Suppressor macrophage treated with lipopolysaccharide for 4 hours (primary cell): ENCODE results near the gene MYBPH.
A peak's percentile ranks its signal among the peaks of the same experiment; 100 is the strongest.

Experiments
- DNase-seq: peaks from one replicate; pipeline ENCODE4 v3.0.0-alpha.2; 2020

Gene MYBPH

DNA sequence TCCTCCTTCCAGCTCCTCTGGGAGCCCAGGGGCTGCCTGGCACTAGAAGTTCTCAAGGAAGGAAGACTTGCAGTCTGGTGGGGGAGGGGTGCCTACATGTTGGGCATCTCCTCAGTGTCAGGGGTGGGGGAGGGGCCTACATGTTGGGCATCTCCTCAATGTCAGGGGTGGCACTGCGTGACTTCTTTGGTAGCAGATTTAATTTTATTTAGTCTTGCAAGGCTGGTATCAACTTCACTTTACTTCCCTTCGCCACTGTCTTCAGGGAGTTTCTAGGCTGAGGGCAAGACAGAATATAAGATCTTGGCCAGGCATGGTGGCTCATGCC is 29.6 kb downstream of the MYBPH start:
- no peak for DNase-seq

DNA sequence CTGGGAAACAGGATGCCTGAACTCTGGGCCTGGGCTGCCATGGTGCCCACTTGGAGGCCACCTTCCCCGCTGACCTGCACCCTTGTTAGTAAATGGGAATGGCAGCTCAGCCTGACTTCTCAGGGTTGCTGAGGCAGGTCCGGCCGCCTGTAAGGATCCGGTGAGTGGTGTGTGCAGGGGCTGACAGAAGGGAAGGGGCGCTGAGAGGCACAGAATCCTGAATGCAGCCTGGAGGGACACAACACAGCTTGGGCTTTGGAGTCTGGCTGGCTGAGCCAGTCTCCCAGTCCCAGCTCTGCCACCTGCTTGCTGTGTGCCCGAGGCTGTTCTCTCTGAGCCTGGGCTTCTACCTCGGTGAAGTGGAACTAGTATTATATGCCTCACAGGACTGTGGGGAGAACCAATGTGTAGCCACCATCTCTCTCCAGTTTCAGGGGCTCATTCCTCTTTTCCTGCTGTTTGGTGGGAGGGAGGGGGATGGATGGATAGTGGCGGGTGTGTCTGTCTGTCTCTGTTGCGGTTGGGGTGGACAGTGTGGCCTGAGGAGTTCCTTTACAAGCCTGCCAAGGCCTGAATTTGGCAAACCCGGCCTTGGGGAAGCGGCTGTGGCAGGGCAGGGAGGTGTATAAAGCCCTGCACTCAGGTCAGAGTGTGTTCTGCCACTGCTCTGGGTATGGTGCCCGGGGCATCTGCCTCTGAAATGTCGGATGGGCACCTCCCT is 30.1 kb downstream of the MYBPH start:
- no peak for DNase-seq

DNA sequence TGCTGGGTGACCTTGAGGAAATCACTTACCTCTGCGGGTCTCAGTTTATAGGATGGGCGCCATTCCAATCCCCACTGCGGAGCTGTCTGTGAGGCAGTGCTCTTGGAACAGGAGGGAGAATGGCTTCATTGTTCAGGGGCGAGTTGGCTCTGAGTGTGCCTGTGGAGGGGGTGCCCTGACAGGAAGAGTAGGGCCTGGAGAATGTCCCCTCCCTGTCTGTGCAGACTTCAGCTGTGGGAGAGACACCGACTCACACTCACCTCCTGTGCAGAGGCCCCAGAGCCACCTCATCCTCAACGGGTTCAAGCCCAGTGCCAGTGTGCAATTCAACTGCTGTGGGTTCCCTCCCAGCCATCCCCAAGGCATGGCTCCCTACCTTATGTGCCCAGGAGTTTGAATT is 31.0 kb downstream of the MYBPH start:
- no peak for DNase-seq

DNA sequence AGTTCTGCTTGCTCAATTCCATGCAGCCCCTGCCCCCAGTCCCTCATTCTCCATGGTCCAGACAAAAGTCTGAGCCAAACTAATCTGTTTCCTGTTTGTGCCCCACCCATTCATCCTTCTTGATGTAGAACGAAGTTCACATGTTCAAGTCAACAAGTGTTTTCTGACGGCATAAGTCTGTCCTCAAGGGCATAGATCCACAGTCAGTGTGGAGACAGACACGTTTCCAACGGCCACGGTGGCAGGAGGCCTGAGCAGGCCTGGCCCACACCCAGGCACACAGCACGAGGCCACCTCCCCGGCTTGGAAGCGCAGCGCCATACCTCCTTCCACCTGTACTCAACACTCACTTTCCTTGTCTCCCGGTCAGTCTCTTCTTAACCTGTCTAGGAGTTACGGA is 32.0 kb downstream of the MYBPH start:
- no peak for DNase-seq

DNA sequence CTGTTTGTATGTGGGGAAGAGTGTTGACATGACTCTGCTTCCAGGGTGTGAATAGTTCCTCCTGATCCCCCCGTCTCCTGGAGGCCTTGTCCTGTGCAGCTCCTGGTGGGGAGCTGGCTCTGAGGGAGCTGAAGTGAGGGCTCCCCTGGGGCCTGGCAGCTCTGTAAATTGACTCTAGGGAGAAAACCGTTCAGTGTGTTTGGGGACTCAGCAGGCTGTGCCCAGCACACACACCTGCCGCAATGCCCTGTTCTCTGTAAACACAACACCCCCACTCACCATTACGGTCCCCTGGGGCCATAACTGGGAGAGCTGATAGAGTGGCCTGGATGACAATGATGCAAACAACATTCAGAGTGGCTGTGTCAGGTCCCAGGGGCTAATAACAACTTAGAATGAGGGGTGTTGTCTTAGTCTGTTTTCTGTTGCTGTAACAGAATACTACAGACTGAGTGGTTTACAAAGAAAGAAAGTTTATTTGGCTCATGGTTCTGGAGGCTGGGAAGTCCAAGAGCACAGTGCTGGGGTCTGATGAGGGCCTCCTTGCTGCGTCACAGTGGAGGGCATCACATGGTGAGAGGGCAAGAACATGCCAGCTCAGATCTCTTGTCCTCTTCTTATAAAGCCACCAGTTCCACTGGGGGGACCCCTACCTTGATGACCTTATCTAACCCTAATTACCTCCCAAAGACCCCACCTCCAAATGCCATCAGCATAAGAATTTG is 32.8 kb downstream of the MYBPH start:
- DNase-seq = no peak

DNA sequence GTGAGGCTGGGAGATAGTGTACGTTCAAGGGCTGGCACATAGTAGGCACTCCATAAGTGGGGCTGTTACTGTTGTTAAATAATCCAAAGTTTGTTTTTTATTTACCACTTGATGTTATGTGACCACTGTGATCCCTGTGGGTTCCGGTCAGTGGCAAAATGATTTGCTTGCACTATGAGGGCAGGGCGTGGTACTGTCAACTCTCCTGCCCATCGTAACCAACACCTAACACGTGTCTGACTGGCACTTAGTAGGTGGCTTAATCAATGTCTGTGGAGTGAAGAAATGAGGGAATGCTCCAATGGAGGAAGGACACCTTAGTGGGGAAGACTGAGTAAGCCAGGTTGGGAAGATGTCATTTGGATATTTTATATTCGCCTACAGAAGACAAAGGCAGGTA is 33.5 kb downstream of the MYBPH start:
- DNase-seq = no peak

DNA sequence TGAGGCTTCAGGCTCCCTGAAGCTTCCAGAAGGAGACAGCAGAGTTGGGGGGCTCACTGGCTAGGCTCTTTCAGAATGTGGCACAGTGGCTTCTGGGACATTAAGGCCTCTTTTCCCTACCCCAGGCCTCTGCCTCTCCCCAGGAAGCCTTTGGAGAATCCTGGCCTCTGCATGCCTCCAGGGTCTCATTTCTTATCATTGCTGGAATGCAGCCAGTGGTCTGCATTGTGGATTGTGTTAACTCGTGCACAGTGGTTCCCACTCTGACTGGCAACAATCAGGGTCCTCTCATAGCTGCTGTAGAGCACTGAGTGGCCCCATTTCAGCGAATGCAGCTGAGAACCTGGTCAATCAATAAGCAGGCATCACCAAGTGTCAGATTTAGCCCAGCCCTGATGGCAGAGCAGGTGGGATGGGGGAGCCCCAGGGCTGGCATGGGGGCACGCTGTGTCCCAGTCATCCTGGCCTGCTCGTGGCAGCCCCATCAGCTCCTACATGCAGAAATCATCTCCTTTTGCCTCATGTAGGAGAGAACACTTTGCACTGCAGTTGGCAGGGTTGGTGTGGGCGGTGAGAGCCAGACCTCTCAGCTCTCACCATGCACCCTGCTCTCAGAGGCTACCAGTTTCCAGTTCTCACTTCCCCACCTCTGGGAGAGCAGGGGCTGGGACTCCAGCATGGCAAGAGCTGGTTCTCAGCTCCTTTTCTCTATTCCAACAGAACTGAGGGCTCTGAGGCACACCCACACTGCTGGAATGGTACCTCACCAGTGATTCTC is 34.7 kb downstream of the MYBPH start:
- DNase-seq = peak; percentile 43

DNA sequence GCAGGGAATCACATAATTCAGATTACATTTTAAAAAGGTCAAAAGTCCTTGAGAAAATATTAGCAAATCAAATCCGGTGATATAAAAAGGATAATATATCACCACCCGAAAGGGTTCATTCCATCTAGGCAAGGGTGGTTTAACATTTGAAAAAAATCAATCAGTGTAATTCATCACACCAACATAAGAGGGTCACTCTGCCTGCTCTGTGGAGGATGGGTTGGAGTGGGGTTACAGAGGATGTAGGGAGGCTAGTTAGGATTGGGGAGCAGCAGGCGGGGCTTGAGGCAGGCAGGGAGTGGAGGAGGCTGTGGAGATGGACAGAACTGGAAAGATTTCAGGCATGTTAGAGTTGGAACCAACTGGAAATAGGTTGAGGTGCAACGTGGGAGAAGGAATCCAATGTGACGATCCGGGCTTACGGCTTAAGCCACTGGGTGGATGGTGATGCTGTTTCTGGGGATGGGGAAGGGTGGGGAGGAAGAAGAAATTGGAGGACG is 35.6 kb downstream of the MYBPH start:
- no peak for DNase-seq

DNA sequence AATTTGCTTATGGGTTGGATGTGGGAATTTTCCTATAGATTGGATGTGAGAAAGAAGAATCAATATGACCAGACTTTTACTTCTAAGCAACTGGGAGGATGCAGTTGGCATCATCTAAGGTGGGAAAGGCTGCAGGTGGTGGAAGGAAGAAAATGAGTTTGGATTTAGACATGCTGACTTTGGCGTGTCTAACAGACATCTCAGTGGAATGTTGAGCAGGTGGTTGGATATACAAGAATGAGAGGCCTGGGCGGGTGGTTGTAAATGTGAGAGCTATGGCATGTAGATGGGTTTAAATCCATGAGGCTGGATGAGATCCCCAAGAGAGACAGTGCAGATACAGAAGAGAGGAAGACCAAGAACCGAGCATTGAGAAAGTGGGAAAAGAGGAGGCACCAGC is 37.6 kb downstream of the MYBPH start:
- DNase-seq = no peak

DNA sequence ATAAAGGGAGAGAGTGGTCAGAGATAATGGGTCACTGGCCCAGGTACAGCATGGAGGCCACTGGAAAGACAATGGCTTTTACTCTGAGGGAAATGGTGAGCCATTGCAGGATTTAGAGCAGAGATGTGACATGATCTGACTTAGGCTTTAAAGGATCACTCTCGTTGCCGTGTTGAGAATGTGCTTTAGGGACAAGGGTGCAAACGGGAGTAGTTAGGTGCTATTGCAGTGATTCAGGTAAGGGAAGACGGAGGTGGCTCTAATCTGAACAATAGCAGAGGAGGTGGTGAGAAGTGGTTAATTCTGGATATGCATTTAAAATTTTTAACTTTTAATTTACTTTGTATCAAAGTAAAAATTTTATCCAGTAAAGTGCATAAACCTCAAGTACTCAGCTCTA is 38.3 kb downstream of the MYBPH start:
- DNase-seq = no peak

DNA sequence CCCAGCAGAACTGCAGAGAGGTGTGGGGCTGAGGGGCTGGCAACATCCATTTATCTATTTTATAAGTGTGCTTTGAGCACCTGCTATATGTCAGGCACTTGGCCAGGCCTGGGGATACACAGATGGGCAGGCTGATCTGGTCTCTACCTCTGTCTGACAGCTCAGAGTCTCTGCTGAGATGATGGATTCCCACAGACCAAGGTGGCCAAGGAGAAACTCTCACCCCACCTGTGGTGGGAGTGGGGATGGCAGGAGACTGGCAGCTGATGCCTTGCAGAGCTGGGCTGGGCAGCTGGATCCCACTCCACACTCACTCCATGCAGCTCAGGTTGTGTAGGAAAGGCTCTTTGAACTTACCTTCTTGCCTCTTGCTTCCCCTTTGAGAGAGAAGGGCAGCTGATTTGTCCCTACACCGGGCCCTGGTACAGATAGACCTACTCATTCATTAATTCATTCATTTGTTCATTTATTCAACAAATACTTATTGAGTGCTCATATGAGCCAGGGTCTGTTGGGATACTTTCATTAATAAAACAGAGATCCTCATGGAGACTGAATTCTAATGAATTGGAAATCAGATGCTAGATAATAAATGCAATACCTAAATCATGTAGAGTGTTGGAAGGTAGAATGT is 39.1 kb downstream of the MYBPH start:
- no peak for DNase-seq

DNA sequence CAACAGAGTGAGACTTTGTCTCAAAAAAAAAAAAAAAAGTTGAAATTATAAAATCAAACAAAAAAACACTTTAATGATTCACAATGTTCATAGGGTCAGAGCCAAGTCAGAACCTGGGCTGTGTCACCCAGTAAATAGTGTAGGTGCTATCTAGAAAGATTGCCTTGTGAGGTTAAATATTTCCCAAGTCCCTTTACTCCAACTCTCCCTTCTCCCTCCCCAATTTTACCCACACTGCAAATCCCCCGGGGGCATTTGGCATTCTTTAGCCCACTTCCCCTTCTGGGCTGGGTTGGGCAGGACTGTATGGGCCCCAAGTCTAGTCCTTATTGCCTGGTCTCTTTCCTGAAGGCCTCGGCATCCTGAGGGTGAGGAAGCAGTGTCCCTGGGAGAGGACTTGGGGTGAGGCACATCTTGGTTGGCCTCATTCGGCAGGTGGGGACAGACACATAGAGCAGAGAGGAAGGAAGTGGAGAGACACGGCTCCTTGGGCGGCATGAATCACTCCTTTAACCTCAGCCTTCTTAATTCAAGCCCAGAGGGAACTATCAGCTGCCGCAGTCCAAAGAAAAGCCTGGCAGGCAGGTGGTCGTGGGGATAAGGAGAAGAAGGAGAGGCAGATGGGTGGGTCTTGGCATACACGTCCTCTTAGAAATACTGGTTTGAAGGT is 39.9 kb downstream of the MYBPH start:
- DNase-seq = peak; percentile 47

DNA sequence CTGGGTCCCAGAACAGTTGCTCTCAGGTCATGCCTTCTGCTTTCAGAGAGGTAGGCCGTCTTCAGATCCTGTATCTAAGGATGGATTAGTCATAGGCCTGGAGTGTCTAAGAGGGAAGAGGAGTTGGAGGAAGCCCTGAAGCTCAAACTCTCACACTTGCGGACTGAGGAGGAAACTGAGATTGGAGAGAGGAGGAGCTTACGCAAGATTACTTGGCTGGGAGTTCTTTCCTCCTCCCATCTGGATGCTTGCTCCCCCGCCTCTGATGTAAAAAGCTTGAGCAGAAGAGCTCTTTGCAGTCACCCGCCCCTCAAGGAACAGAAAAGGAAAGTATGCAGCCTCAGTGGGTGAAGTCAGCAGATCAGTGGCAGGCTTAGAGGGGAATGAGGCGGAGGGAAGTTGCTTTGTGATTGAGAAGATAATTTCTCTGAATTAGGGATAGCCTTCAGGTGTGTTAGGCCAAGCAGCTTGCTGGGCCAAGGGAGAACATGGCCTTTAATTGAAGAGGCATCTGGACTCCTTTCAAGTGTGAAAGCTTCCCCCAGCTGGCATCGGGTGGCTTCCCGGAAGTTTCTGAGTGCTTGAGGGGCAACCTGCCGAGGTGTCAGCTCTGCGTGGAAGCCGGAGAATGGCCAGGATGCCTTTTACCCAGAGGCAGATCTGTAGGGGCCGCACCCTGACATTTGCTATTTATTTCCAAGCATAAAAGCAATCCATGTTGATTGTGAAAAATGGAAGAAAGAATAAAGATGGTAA is 41.5 kb downstream of the MYBPH start:
- DNase-seq = peak; percentile 75

DNA sequence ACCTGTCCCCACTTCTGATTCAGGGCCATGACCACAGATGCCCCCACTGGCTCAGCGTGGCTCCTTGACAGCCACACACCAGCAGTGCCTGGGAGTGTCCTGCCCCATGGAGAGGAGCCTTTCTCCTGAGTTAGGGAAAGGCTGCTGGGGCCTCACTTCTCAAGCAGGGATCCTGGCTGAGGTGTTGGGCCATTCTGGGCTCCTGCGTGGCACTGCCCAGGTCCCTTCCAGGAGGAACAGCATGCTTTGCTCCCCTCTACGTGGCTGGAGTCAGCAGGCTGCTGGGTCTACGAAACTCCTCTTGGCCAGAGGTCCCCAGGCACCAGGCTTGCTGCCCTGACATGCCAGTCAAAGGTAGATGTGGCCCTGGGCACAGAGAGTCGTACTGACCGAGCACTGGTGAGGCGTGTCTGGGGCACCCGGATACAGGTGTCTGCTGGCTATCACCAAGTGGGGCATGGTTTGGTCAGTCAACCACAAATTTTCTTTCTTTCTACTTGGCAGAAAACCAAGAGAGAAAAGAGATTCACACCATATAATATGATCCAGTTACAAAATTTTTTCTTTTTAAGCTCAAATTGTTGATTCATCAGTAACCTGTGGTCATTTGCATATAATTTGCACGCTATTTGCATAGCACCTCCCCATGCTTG is 44.0 kb downstream of the MYBPH start:
- no peak for DNase-seq

DNA sequence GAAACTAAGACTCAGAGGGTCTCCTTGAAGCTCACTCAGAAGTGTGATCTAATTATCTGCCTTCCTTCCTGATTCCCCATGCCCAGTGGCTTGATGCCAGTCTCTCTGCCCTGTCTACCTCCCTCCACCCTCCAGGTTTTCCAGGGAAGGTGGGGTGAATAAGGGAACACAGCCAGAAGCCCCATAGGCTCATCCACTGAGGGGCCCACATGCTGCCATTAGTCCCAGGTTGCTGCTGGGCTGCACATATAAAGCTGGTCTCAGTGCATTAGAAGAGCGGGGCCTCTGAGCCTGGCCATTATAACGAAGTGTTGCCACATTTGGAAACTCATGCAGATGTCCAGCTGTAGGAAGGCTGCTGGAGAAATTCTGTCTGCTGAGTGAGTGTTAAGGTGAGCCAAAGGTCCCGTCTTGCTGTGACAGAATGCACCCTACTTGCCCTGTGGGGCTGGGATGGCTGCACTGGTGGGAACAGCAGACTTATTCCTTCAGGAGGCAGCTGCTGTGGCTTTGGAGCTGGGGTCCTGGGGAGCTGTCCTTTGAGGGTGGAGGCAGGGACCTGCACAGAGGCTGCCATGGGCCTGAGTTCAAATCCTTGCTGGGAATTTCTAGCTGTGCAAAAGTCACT is 45.2 kb downstream of the MYBPH start:
- no peak for DNase-seq

DNA sequence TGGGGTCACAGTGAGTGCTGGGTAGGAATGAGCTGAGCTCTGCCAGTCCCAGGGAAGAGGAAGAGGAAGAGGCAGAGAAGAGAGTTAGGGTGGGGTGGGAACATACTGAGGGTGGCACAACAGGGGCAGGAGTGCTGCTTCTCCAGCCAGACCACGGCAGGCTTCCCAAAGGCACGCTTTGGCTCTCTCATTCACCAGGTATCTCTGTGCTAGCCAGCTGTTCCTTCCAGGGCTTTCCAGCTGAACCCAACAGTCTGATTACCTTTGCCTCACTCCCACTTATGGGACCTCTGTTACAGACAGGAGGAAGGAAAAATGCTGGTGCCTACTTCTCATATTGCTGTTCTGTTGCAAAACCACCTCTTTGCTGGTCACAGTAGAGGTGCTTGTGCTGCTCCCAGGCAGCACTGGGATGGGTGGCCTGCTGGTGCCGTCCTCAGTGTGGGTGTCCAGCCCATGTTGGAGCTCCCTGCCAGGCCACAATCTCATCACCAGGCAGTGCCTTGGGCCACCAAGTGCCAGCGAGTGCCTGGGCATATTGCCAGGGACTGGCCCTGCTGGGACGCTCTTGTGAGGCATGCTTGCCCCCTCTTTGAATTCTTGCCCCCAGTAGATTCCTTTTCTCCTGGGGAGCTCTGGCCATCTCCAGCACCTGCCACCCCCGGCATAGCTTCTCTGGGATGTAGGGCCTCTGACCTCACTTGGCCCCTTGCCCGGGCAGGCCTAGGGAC is 46.0 kb downstream of the MYBPH start:
- DNase-seq = no peak

DNA sequence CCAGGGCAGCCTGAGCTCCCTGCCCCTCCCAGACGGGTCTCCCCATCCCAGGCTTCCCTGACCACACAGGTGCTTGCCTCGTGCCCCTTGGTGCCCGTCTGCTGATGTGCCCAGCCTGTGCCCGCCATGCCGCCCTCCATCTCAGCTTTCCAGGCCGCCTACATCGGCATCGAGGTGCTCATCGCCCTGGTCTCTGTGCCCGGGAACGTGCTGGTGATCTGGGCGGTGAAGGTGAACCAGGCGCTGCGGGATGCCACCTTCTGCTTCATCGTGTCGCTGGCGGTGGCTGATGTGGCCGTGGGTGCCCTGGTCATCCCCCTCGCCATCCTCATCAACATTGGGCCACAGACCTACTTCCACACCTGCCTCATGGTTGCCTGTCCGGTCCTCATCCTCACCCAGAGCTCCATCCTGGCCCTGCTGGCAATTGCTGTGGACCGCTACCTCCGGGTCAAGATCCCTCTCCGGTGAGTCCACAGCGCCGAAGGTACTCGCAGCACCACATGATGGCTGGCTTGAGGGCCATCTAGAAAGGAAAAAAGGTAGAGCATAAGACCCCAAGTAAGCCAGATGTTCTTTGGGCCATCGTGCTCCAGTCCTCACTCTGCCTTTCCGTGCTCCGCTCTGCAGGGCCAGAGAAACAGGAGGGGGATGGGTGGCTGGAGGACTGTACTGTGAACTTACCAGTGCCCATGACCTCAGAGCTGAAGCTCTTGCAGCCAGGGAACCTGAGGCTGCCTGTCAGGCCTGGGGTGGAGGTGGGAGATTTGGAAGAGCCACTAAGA is 46.7 kb downstream of the MYBPH start:
- no peak for DNase-seq

DNA sequence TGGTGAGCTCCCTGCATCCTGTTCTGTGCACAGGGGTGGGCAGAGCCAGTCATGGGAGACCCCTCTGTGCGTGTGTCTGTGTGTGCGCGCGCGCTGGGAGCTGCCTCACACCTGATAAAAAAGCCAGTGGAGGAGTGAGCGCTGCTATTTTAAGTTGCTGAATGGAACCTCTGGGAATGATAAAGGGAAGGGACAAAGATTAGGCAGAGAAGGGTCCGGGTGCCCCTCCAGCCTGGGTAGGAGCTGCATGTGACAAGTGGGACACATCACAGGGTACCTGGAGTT is 47.3 kb downstream of the MYBPH start:
- DNase-seq = no peak

DNA sequence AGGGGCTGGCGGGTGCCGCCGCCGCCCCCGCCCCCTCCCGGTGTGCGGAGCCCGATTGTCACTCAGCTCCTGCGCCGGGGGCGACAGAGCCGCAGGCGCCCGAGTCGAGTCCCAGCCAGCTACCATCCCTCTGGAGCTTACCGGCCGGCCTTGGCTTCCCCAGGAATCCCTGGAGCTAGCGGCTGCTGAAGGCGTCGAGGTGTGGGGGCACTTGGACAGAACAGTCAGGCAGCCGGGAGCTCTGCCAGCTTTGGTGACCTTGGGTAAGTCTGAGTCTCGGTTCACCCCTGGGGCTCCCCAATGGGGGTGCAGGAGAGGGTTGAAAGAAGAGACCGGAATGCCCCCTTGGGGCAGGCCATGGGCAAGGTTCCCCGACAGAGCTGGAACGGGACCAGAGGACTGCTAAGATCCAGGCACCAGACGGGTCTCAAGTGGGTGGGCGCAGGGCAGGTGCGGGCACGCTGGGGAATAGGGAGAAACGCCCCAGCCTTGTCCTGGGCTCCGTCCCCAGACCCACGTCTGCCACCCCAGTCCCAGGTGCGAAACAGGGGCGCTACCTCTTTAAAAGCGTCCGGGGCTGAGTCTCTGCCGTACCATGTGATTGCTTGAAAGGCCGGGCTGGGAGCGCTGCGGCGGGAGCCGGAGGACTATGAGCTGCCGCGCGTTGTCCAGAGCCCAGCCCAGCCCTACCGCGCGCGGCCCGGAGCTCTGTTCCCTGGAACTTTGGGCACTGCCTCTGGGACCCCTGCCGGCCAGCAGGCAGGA is 47.8 kb downstream of the MYBPH start, which contains the start of gene ADORA1:
TSS of gene ADORA1 (plus strand) at position 61 of the 765 bp plus-strand sequence. CDS start 1,116 bp downstream, outside the sequence.
- peak; percentile 51 for DNase-seq
